AG10803 (cell line): ENCODE results near the gene TEX35.

Experiments used
- DNase-seq: peaks from one replicate; pipeline ENCODE4 v3.0.0; 2010; ENCODE audit warnings: low read depth
- H3K4me3 ChIP-seq: 2 replicates; pipeline ENCODE4 v1.5.1; 2011; ENCODE audit warnings: mild to moderate bottlenecking, low read length, control low read depth
- TF ChIP-seq, protein P1 (sequence below): conservative IDR thresholded peaks from 2 replicates; pipeline ENCODE4 v1.5.1; 2011; ENCODE audit warnings: mild to moderate bottlenecking, low read length, control low read depth, inconsistent platforms

The TEX35 gene

DNA sequence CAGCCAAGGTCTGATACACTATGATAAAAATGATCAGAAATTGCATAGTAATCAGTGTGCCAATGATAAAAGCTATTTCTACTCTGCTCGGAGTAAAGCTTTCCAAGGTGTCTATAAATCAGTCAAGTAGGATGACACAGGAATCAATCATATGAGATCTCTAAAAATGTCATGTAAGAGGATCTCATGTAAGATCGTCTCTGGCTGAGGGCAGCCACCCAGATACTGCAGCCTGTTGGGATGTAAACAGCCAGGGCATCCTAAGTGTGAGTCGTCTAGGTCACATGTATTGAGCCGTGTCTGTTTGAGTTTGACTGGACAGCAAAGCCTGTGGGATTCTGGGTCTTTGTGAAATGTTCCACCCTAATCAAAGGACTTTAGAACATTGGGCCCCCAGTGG is 2.8 kb upstream of the TEX35 start:
- H3K4me3 ChIP-seq: no peak overlapping the region
- no peak for DNase-seq
- TF ChIP-seq, protein P1, sequence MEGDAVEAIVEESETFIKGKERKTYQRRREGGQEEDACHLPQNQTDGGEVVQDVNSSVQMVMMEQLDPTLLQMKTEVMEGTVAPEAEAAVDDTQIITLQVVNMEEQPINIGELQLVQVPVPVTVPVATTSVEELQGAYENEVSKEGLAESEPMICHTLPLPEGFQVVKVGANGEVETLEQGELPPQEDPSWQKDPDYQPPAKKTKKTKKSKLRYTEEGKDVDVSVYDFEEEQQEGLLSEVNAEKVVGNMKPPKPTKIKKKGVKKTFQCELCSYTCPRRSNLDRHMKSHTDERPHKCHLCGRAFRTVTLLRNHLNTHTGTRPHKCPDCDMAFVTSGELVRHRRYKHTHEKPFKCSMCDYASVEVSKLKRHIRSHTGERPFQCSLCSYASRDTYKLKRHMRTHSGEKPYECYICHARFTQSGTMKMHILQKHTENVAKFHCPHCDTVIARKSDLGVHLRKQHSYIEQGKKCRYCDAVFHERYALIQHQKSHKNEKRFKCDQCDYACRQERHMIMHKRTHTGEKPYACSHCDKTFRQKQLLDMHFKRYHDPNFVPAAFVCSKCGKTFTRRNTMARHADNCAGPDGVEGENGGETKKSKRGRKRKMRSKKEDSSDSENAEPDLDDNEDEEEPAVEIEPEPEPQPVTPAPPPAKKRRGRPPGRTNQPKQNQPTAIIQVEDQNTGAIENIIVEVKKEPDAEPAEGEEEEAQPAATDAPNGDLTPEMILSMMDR: no peak

DNA sequence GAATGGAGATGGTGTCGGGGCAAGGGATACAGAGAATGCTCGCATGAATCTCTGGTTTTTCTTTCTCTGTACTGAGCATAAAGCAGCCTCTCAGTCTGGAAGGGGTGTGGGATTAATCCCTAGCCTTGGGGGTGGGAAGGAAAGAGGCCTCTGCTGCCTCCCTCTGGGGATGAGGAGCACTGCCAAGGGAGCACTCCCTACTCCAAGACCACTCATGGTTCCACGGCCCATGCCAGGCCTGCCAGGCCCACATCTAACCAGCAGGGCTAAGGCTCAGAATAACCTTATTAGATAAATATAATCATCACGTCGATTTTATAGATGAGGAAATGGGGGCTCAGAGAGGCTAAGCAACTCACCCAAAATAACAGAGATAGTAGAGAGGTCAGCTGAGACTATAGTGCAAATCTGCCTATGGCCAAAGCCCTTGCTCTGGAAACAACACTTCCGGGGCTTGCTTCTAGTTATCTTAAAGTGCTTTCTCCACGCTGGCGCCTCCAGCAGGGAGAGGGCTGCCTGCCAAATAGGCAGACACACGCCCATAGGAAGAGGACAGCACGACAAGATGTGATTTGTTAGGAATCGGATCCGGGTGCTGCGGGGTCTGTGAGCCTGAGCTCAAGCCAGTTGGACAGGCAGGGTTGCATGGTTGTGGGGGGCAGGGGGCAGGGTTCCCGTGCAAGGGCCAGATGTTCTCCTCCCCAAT is 522 bp downstream of the TEX35 start:
- peak; percentile 52 for DNase-seq

DNA sequence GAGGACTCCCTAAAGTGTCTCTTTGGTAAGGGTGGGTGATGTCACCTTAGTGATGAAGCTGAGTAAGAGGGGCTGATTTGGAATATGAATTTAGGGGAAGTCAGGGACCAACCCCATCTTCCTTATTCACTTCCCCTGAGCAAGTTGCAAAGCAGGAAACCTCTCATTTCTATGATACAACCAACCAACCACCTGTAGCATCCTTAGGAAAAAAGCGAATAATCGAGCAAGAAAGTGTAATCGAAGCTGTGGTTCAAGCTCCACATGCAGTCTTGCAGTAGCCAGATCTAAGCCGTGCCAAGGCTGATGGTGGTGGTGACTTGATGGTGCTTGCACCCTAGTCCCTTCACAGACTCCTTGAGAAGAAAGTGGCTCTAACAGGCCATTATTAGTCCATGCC is 3.2 kb downstream of the TEX35 start:
- TF ChIP-seq, protein P1: no peak
- no peak for DNase-seq
- H3K4me3 ChIP-seq: no peak overlapping the region

More for the DNA sequence above, 522 bp downstream of the TEX35 start:
- TF ChIP-seq, protein P1: no peak
- H3K4me3 ChIP-seq: no peak overlapping the region

DNA sequence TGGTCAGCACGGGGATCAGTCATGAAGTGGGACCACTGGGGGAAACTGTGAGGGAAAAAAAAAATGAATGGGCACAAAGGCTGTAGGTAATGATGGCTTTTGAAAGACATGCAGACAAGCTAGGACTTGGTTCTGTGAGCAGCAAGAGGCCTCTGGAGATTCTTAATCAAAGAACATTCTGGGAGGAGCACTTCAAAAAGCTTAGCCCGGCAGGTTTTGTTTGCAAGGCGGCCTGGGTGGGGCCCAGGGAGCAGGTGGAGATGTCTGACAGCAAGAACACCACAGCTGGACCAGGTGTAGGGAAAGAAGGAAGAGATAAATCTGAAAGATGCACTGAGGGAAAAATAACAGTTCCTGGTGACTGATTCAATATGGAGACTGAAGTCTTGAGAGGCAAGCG is 6.0 kb downstream of the TEX35 start:
- no peak for DNase-seq
- H3K4me3 ChIP-seq: no peak overlapping the region
- TF ChIP-seq, protein P1: no peak

DNA sequence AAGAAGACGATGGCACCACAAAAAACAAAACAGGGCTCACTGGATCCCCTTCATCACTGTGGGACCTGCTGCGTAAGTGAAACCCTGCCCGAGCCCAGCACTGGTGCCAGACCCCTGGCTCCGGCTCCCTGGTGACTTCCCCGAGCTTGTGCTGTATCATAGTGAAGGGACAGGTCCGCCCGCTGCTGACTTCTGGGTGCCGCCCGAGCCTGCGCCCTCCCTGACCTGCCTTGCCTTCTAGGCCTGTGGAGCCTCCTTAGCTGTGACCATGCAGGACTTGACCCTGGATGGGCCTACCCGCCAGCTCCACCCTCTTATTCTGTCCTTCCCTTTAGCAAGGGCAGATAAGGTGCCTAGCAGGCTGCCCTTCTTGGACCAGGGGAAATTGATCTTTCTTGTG is 7.9 kb downstream of the TEX35 start:
- no peak for DNase-seq

DNA sequence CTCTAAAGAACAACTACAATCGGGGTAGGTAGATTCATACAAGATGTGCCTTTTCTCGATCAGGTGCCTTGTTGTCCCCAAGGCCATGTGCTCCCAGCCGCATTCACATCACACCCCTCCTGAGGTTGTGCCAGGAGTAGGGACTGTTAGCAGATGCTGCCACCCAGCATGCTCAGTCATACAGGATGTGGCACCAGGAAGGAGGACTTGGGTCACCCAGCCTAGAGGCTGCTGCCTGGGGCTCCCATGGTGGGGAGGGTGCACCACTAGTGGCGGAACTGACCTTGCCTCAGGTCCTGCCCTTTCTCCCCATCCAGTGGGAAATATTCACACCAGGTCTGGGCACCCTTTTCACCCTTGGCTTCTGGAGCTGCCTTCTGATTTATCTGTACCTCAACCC is 8.3 kb downstream of the TEX35 start:
- DNase-seq: no peak
- TF ChIP-seq, protein P1: no peak
- H3K4me3 ChIP-seq: no peak overlapping the region

More for the DNA sequence above, 7.9 kb downstream of the TEX35 start:
- TF ChIP-seq, protein P1: no peak
- H3K4me3 ChIP-seq: no peak overlapping the region

DNA sequence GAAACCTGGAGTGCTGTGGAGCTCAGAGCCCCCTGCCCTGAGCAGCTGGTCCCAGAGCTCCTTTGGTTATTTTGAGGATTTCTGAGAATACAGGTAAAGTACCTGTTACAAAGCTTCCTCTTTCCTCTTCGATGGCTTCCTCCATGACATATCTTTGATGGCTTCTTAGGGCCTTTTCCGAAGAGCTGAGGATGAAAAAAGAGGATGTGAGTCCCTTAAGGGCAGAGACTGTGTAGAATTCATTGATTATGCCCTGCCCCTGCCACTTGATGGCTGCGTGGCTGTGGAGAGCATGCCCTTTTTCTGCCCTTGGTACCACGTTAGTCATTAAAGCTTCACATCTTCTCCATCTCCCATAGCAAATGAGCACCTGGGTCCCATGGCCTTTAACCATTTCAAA is 14.2 kb downstream of the TEX35 start:
- no peak for DNase-seq
- no peak overlapping the region for H3K4me3 ChIP-seq
- TF ChIP-seq, protein P1: no peak
